ENCODE data around the gene PCDHGB6.

- TF ChIP-seq REST (tag by site-specific recombination; IDR thresholded peaks at IDR 0.05) (no peak), CTCF (tag by site-specific recombination; IDR thresholded peaks at IDR 0.05) (no peak), HOXD13 (CRISPR knock-in tag; IDR thresholded peaks at IDR 0.05; ENCODE audit: borderline replicate concordance) (no peak), ZNF184 (tag by site-specific recombination; IDR thresholded peaks at IDR 0.05) (no peak), ZBTB26 (tag by site-specific recombination; optimal IDR thresholded peaks at IDR 0.05) (no peak), ZNF121 (tag by site-specific recombination; IDR thresholded peaks at IDR 0.05) (no peak), ZNF354C (tag by site-specific recombination; IDR thresholded peaks at IDR 0.05; ENCODE audit: borderline replicate concordance, low read depth) (no peak), KLF1 (tag by site-specific recombination; IDR thresholded peaks at IDR 0.05) (no peak), ZNF274 (IDR thresholded peaks at IDR 0.05; ENCODE audit: low read length) (no peak), ZNF274 (tag by site-specific recombination; IDR thresholded peaks at IDR 0.05; ENCODE audit: borderline replicate concordance) (no peak), ZNF114 (tag by site-specific recombination; IDR thresholded peaks at IDR 0.05) (no peak)
Measured at GRCh38 chr5:141413540-141414069, 5.8 kb downstream of the PCDHGB6 start.
